ENCODE measurements around the gene ZFPM1.

GRCh38 chr16:88420496-88420895 is 32.6 kb upstream of the ZFPM1 start:
- TF ChIP-seq CTCF (IDR thresholded peaks at IDR 0.05) = no peak
- no peak for TF ChIP-seq POLR2A (IDR thresholded peaks at IDR 0.05)

Measured in thyroid gland (tissue), 4 donors.